Loucy (cell line): ENCODE data around the gene RBM15B.

ENCODE experiments used
- H2AFZ ChIP-seq: fragments of 200-600 bp; sonication (generic); 2 replicates; pipeline ENCODE4 v1.6.0; 2016; ENCODE audit warnings: antibody characterized with exemption, mild to moderate bottlenecking, low read length, moderate library complexity
- H3F3A ChIP-seq: fragments of 200-600 bp; 2 replicates; pipeline ENCODE4 v1.6.0; 2016; ENCODE audit warnings: antibody characterized with exemption, low read depth, mild to moderate bottlenecking
- H3K27me3 ChIP-seq: fragments of 200-600 bp; sonication (generic); 2 replicates; pipeline ENCODE4 v1.6.1; 2014; ENCODE audit warnings: low read length, mild to moderate bottlenecking; ENCODE audit not compliant: insufficient read depth, poor library complexity, severe bottlenecking
- H3K36me3 ChIP-seq: fragments of 200-600 bp; sonication (generic); 2 replicates; pipeline ENCODE4 v1.6.1; 2016; ENCODE audit warnings: low read length; ENCODE audit not compliant: insufficient read depth
- H3K4me1 ChIP-seq: fragments of 200-600 bp; sonication (generic); 2 replicates; pipeline ENCODE4 v1.5.1; 2014; ENCODE audit warnings: low read length, mild to moderate bottlenecking; ENCODE audit not compliant: insufficient read depth, poor library complexity, severe bottlenecking
- H3K4me2 ChIP-seq: fragments of 200-600 bp; sonication (generic); 2 replicates; pipeline ENCODE4 v1.6.0; 2014; ENCODE audit warnings: antibody characterized with exemption, low read length, low read depth, mild to moderate bottlenecking; ENCODE audit not compliant: poor library complexity, severe bottlenecking
- H3K4me3 ChIP-seq: fragments of 200-600 bp; sonication (generic); 2 replicates; pipeline ENCODE4 v1.5.1; 2014; ENCODE audit warnings: low read length, mild to moderate bottlenecking, mixed read lengths; ENCODE audit not compliant: poor library complexity, severe bottlenecking
- H3K79me2 ChIP-seq: fragments of 200-600 bp; sonication (generic); 2 replicates; pipeline ENCODE4 v1.6.1; 2014; ENCODE audit warnings: low read length; ENCODE audit not compliant: insufficient read depth
- H3K9ac ChIP-seq: fragments of 200-600 bp; sonication (generic); 2 replicates; pipeline ENCODE4 v1.6.0; 2014; ENCODE audit warnings: mild to moderate bottlenecking, low read depth, low read length, moderate library complexity; ENCODE audit not compliant: poor library complexity, severe bottlenecking
- H3K9me2 ChIP-seq: fragments of 200-600 bp; sonication (generic); replicated peaks from 2 replicates; pipeline ENCODE4 v1.6.1; 2016; ENCODE audit warnings: low read depth, low read length, mixed read lengths
- H3K9me3 ChIP-seq: fragments of 200-600 bp; sonication (generic); 2 replicates; pipeline ENCODE4 v1.6.1; 2014; ENCODE audit warnings: mild to moderate bottlenecking, antibody characterized with exemption, low read length, low read depth; ENCODE audit not compliant: insufficient read depth
- H4K20me1 ChIP-seq: fragments of 200-600 bp; sonication (generic); 2 replicates; pipeline ENCODE4 v1.6.0; 2014; ENCODE audit warnings: antibody characterized with exemption, low read length, mild to moderate bottlenecking; ENCODE audit not compliant: insufficient read depth, poor library complexity, severe bottlenecking
- EZH2phosphoT487 ChIP-seq: fragments of 200-600 bp; IDR thresholded peaks from 2 replicates; pipeline ENCODE4 v1.6.1; 2018; ENCODE audit warnings: antibody characterized with exemption, mild to moderate bottlenecking, moderate library complexity, borderline replicate concordance
- TF ChIP-seq, protein P1 (sequence below): fragments of 200-600 bp; sonication (generic); conservative IDR thresholded peaks from 2 replicates; pipeline ENCODE4 v1.5.1; 2014; ENCODE audit warnings: mild to moderate bottlenecking, antibody characterized with exemption, low read length

Gene RBM15B

DNA sequence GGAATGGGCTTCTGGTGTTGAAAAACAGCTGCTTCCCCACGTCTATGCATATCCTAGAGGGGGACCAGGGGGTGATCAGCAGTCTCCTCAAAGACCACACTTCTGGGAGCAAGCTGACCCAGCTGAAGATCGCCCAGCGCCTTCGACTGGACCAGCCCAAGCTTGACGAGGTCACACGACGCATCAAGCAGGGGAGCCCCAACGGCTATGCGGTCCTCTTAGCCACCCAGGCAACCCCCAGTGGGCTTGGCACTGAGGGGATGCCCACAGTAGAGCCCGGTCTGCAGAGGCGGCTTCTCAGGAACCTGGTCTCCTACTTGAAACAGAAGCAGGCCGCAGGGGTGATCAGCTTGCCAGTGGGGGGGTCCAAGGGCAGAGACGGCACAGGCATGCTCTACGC is 2.5 kb downstream of the RBM15B start:
- no peak for TF ChIP-seq EZH2phosphoT487
- TF ChIP-seq, protein P1, sequence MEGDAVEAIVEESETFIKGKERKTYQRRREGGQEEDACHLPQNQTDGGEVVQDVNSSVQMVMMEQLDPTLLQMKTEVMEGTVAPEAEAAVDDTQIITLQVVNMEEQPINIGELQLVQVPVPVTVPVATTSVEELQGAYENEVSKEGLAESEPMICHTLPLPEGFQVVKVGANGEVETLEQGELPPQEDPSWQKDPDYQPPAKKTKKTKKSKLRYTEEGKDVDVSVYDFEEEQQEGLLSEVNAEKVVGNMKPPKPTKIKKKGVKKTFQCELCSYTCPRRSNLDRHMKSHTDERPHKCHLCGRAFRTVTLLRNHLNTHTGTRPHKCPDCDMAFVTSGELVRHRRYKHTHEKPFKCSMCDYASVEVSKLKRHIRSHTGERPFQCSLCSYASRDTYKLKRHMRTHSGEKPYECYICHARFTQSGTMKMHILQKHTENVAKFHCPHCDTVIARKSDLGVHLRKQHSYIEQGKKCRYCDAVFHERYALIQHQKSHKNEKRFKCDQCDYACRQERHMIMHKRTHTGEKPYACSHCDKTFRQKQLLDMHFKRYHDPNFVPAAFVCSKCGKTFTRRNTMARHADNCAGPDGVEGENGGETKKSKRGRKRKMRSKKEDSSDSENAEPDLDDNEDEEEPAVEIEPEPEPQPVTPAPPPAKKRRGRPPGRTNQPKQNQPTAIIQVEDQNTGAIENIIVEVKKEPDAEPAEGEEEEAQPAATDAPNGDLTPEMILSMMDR: no peak
- H3K36me3 ChIP-seq: peaks cover 61% of the 10 kb centered on the region; the same call in 1 of the 2 replicates
- peaks cover 34% of the 10 kb centered on the region for H3K4me1 ChIP-seq
- H3K79me2 ChIP-seq: peaks cover 68% of the 10 kb centered on the region
- no peaks in the 10 kb centered on the region for H3K9me3 ChIP-seq
- H3K4me2 ChIP-seq: peak overlapping the region; percentile 80
- no peaks in the 10 kb centered on the region for H3K9me2 ChIP-seq
- H2AFZ ChIP-seq: no peak overlapping the region
- H3F3A ChIP-seq: peaks cover 4% of the 10 kb centered on the region; the same call in 1 of the 2 replicates
- H3K9ac ChIP-seq: no peak overlapping the region
- H3K4me3 ChIP-seq: peak overlapping the region; percentile 82
- no peaks in the 10 kb centered on the region for H3K27me3 ChIP-seq
- H4K20me1 ChIP-seq: peaks cover 55% of the 10 kb centered on the region

DNA sequence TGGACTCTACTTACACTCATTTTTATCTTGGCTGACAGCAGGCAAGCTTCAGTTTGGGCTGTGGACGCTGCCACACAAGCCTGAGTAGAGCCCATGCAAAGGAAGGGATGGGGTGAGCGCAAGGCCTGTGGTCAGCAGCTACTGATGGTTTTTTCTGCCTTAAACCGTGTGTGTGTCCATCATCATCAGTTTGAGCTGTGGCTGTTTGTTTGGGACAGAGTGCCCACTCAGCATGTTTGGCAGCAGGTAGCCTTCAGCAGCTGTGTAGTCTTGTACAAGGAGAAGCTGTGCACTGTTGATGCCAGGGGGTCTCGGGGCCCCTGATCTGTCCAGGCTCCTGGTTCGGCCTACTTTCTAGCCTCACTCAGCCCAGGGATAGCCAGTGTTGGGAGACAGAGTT is 3.5 kb downstream of the RBM15B start:
- TF ChIP-seq, protein P1: no peak
- TF ChIP-seq EZH2phosphoT487: no peak
- Histone ChIP-seq H3K9ac (no peak overlapping the region), H4K20me1 (peaks cover 47% of the 10 kb centered on the region), H3K27me3 (no peaks in the 10 kb centered on the region), H3K36me3 (peaks cover 64% of the 10 kb centered on the region; the same call in 1 of the 2 replicates), H3K4me1 (peaks cover 34% of the 10 kb centered on the region), H3K9me3 (no peaks in the 10 kb centered on the region), H2AFZ (no peak overlapping the region), H3F3A (no peaks in the 10 kb centered on the region), H3K79me2 (peaks cover 62% of the 10 kb centered on the region), H3K4me2 (peak overlapping the region; percentile 80), H3K4me3 (peak overlapping the region; percentile 21), H3K9me2 (no peaks in the 10 kb centered on the region)

DNA sequence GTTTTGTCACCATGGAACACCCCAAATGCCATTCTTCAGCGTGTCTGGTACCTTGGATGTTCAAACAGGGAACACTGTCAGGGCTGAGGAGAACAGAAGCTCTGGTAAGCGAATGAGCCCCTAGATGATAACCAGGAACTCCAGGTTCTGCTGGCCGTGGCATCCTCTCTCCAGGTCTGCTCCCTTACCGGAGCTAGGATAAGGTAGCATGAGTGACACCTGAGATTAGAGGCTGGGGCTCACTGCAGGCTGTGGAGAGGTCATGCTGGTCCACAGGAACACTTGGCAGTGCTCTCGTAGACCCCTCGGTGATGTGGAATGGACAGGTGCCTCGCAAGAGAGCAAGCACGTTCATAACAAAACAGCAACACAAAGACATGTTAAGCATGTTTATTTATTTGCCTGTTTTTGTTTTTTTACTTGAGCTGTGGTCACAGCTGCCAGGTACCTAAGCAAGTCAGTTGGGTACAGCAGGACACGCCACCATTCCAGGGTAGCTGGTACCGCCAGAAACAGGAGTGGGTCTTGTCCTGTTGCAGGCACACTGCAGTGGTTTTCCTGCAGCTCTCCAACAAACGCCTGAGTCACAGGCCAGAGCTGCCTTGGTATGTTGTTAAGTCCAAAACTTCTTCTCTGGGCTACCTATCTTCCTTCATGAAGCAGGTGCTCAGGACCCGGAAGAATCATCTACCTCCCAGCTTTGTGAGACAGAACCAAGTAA is 4.6 kb downstream of the RBM15B start:
- Histone ChIP-seq H3K79me2 (peaks cover 50% of the 10 kb centered on the region), H3K36me3 (peaks cover 75% of the 10 kb centered on the region; the same call in 1 of the 2 replicates), H2AFZ (no peak overlapping the region), H3K9me3 (no peaks in the 10 kb centered on the region), H3K9me2 (no peaks in the 10 kb centered on the region), H3F3A (no peaks in the 10 kb centered on the region), H3K27me3 (no peaks in the 10 kb centered on the region), H3K4me3 (no peak overlapping the region), H3K4me2 (peak overlapping the region; percentile 80), H3K9ac (no peak overlapping the region), H4K20me1 (peaks cover 43% of the 10 kb centered on the region), H3K4me1 (peaks cover 26% of the 10 kb centered on the region)
- no peak for TF ChIP-seq EZH2phosphoT487
- TF ChIP-seq, protein P1: no peak
